ENCODE data around the gene COX7A2. TPM values are rescaled to one million over a fixed set of nuclear protein-coding genes. Genes with fewer than 3 reads are reported as not detected.
A peak's percentile ranks its signal among the peaks of the same experiment; 100 is the strongest.

Gene COX7A2
- total RNA-seq, 1 donor from 2014 or later, result 267 TPM

GRCh38 chr6:75233092-75233615 is 10.4 kb downstream of the COX7A2 start:
- ATAC-seq, result no peak
- Histone ChIP-seq H3K27ac (no peak overlapping the region), H3K27me3 (ENCODE audit: low read depth) (no peaks in the 10 kb centered on the region), H3K9me3 (no peaks in the 10 kb centered on the region), H3K36me3 (peaks cover 22% of the 10 kb centered on the region), H3K4me1 (no peaks in the 10 kb centered on the region), H3K4me3 (no peak overlapping the region)
- no peak for TF ChIP-seq CTCF (IDR thresholded peaks at IDR 0.05)
- intact Hi-C loops (cut with DNase I), result no loop called here
- DNase-seq, result no peak

- peak; percentile 75 for TF ChIP-seq CTCF (IDR thresholded peaks at IDR 0.05)
- no peak overlapping the region for H3K27ac ChIP-seq
- H3K4me1 ChIP-seq, result no peaks in the 10 kb centered on the region
- H3K36me3 ChIP-seq, result no peaks in the 10 kb centered on the region
- H3K27me3 ChIP-seq (ENCODE audit: low read depth), result no peaks in the 10 kb centered on the region
- ATAC-seq, result peak; percentile 69 to 76
- no peak for DNase-seq
- H3K9me3 ChIP-seq, result no peaks in the 10 kb centered on the region
- intact Hi-C loops (cut with DNase I), result no loop called here
- no peak overlapping the region for H3K4me3 ChIP-seq
Measured at GRCh38 chr6:75230484-75231325, 12.9 kb downstream of the COX7A2 start.

- no peak for DNase-seq
- no peaks in the 10 kb centered on the region for H3K36me3 ChIP-seq
- no peak overlapping the region for H3K4me3 ChIP-seq
- no peak overlapping the region for H3K27ac ChIP-seq
- intact Hi-C loops (cut with DNase I), result no loop called here
- no peak for ATAC-seq
- H3K4me1 ChIP-seq, result no peaks in the 10 kb centered on the region
- no peaks in the 10 kb centered on the region for H3K9me3 ChIP-seq
- no peaks in the 10 kb centered on the region for H3K27me3 ChIP-seq (ENCODE audit: low read depth)
- TF ChIP-seq CTCF (IDR thresholded peaks at IDR 0.05), result no peak
Measured at GRCh38 chr6:75224303-75224926, 19.2 kb downstream of the COX7A2 start.

DNA sequence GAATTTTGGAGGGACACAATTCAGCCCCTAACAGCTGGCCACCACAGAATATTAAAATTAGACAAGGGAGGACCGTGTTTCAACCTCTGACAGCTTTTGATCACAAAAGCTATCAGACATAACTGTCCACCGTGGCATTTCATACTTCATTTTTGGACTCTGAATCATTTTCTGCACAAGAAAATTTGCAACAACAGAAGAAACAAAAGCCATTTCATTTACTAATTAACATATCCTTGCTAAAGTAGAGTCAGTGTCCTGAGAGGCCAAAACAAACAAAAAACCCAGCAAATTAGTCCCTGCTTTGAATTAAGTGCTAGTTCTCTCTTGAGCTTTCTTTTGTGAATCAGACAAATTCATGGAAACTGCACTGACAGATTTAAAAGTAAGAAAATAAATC is 20.2 kb downstream of the COX7A2 start:
- H3K36me3 ChIP-seq, result no peaks in the 10 kb centered on the region
- no peaks in the 10 kb centered on the region for H3K4me1 ChIP-seq
- ATAC-seq (no peak), DNase-seq (no peak)
- no peaks in the 10 kb centered on the region for H3K27me3 ChIP-seq (ENCODE audit: low read depth)
- no peak overlapping the region for H3K27ac ChIP-seq
- intact Hi-C loops (cut with DNase I), result no loop called here
- TF ChIP-seq CTCF (IDR thresholded peaks at IDR 0.05), result no peak
- H3K4me3 ChIP-seq, result no peak overlapping the region
- H3K9me3 ChIP-seq, result no peaks in the 10 kb centered on the region

- TF ChIP-seq CTCF (IDR thresholded peaks at IDR 0.05), result no peak
- Histone ChIP-seq H3K27ac (no peak overlapping the region), H3K4me1 (peaks cover 5% of the 10 kb centered on the region), H3K36me3 (no peaks in the 10 kb centered on the region), H3K9me3 (no peaks in the 10 kb centered on the region), H3K27me3 (ENCODE audit: low read depth) (no peaks in the 10 kb centered on the region), H3K4me3 (no peak overlapping the region)
- ATAC-seq (no peak), DNase-seq (no peak)
- intact Hi-C loops (cut with DNase I), result no loop called here
Measured at GRCh38 chr6:75222261-75222660, 21.3 kb downstream of the COX7A2 start.

Measured in lower lobe of right lung (tissue), 2 donors.